GM19035 (cell line): ENCODE results near the gene BLTP2.
A peak's percentile ranks its signal among the peaks of the same experiment; 100 is the strongest.

Experiments
- ATAC-seq: cut with Tn5 transposase; IDR thresholded peaks from one replicate; pipeline ENCODE4 v1.9.1; 2021; ENCODE audit not compliant: unreplicated experiment

The BLTP2 gene

GRCh38 chr17:28599311-28600184 is 45.4 kb downstream of the BLTP2 start:
- peak; percentile 36 for ATAC-seq

GRCh38 chr17:28598799-28599310 is 46.1 kb downstream of the BLTP2 start, which contains the start of gene SPAG5:
SPAG5 (minus strand) TSS chr17:28599025; CDS start chr17:28598946, 79 bp downstream.
- peak; percentile 88 for ATAC-seq

GRCh38 chr17:28598389-28598788 is 46.6 kb downstream of the BLTP2 start:
- ATAC-seq: peak; percentile 3

GRCh38 chr17:28597606-28598383 is 47.2 kb downstream of the BLTP2 start:
- no peak for ATAC-seq
